ENCODE measurements around the gene RAP1GAP. TPM values are rescaled to one million over a fixed set of nuclear protein-coding genes. Genes with fewer than 3 reads are reported as not detected.

The RAP1GAP gene
- total RNA-seq, 2 donors from 2014 or later = 8.0 to 8.2 TPM

GRCh38 chr1:21560916-21561638 lies 108.1 kb downstream of the RAP1GAP start:
- no peak overlapping the region for H3K27ac Mint-ChIP-seq

GRCh38 chr1:21559788-21560567 lies 109.2 kb downstream of the RAP1GAP start:
- no peak overlapping the region for H3K4me3 ChIP-seq (ENCODE audit: low read length)
- no peak for TF ChIP-seq CTCF (conservative IDR thresholded peaks at IDR 0.05)
- H3K36me3 ChIP-seq (ENCODE audit: control insufficient read depth, insufficient read depth, low read length) = no peaks in the 10 kb centered on the region
- no peaks in the 10 kb centered on the region for H3K9me3 Mint-ChIP-seq
- no peaks in the 10 kb centered on the region for H3K9me3 ChIP-seq (ENCODE audit: control insufficient read depth, low read length)
- peaks cover 20% of the 10 kb centered on the region for H3K36me3 Mint-ChIP-seq (ENCODE audit: low read depth)
- no peak overlapping the region for H3K4me3 Mint-ChIP-seq
- H3K27ac Mint-ChIP-seq = peak overlapping the region; percentile 73
- peaks cover 16% of the 10 kb centered on the region for H3K4me1 Mint-ChIP-seq
- WGBS, 2 experiments (ENCODE audit: insufficient coverage in 1 of 2, insufficient read length in 1 of 2) = 93 to 100% methylated on average over 4 to 5 of the region's 5 CpGs
- no peaks in the 10 kb centered on the region for H3K27me3 Mint-ChIP-seq (ENCODE audit: insufficient read depth)
- no peaks in the 10 kb centered on the region for H3K27me3 ChIP-seq (ENCODE audit: control insufficient read depth, insufficient read depth, low read length, poor library complexity, severe bottlenecking)
- H3K9ac ChIP-seq (ENCODE audit: extremely low read depth, low read length, poor library complexity, severe bottlenecking) = no peak overlapping the region
- no peak overlapping the region for H3K27ac ChIP-seq (ENCODE audit: low read depth, low read length)
- H3K4me1 ChIP-seq (ENCODE audit: control insufficient read depth, insufficient read depth, low read length) = no peaks in the 10 kb centered on the region
- DNase-seq = no peak

More at GRCh38 chr1:21560916-21561638, 108.1 kb downstream of the RAP1GAP start:
- Histone ChIP-seq H3K4me1 (ENCODE audit: control insufficient read depth, insufficient read depth, low read length) (no peaks in the 10 kb centered on the region), H3K27ac (ENCODE audit: low read depth, low read length) (no peak overlapping the region), H3K9me3 (ENCODE audit: control insufficient read depth, low read length) (no peaks in the 10 kb centered on the region), H3K27me3 (ENCODE audit: control insufficient read depth, insufficient read depth, low read length, poor library complexity, severe bottlenecking) (no peaks in the 10 kb centered on the region), H3K4me3 (ENCODE audit: low read length) (no peak overlapping the region), H3K36me3 (ENCODE audit: control insufficient read depth, insufficient read depth, low read length) (no peaks in the 10 kb centered on the region), H3K9ac (ENCODE audit: extremely low read depth, low read length, poor library complexity, severe bottlenecking) (no peak overlapping the region)
- 95 to 97% methylated on average over 6 to 12 of the region's 12 CpGs for WGBS, 2 experiments (ENCODE audit: insufficient coverage in 1 of 2, insufficient read length in 1 of 2)
- Mint-ChIP-seq H3K27me3 (ENCODE audit: insufficient read depth) (no peaks in the 10 kb centered on the region), H3K9me3 (no peaks in the 10 kb centered on the region), H3K4me1 (peaks cover 16% of the 10 kb centered on the region), H3K36me3 (ENCODE audit: low read depth) (peaks cover 14% of the 10 kb centered on the region), H3K4me3 (no peak overlapping the region)
- no peak for TF ChIP-seq CTCF (conservative IDR thresholded peaks at IDR 0.05)
- no peak for DNase-seq

- peak overlapping the region; percentile 67 for H3K27ac Mint-ChIP-seq
These were observed 115.8 kb downstream of the RAP1GAP start for GRCh38 chr1:21553116-21553926.

More at GRCh38 chr1:21553116-21553926, 115.8 kb downstream of the RAP1GAP start:
- no peaks in the 10 kb centered on the region for H3K27me3 Mint-ChIP-seq (ENCODE audit: insufficient read depth)
- H3K9ac ChIP-seq (ENCODE audit: extremely low read depth, low read length, poor library complexity, severe bottlenecking) = no peak overlapping the region
- DNase-seq = peak; percentile 69
- H3K36me3 ChIP-seq (ENCODE audit: control insufficient read depth, insufficient read depth, low read length) = no peaks in the 10 kb centered on the region
- peaks cover 2% of the 10 kb centered on the region for H3K4me1 ChIP-seq (ENCODE audit: control insufficient read depth, insufficient read depth, low read length)
- no peaks in the 10 kb centered on the region for H3K27me3 ChIP-seq (ENCODE audit: control insufficient read depth, insufficient read depth, low read length, poor library complexity, severe bottlenecking)
- no peaks in the 10 kb centered on the region for H3K9me3 Mint-ChIP-seq
- no peaks in the 10 kb centered on the region for H3K9me3 ChIP-seq (ENCODE audit: control insufficient read depth, low read length)
- no peak overlapping the region for H3K4me3 ChIP-seq (ENCODE audit: low read length)
- H3K27ac ChIP-seq (ENCODE audit: low read depth, low read length) = no peak overlapping the region
- peaks cover 15% of the 10 kb centered on the region for H3K36me3 Mint-ChIP-seq (ENCODE audit: low read depth)
- H3K4me3 Mint-ChIP-seq = no peak overlapping the region
- no peak for TF ChIP-seq CTCF (conservative IDR thresholded peaks at IDR 0.05)
- WGBS, 2 experiments (ENCODE audit: insufficient coverage in 1 of 2, insufficient read length in 1 of 2) = 51 to 64% methylated on average over 5 to 7 of the region's 8 CpGs
- peaks cover 15% of the 10 kb centered on the region for H3K4me1 Mint-ChIP-seq
